ENCODE data around the gene MYH4.

MYH4 gene

GRCh38 chr17:10463402-10463801, 6.0 kb downstream of the MYH4 start:
- H3K27ac ChIP-seq (ENCODE audit: low read depth, low read length) = no peak overlapping the region
- H3K4me1 ChIP-seq (ENCODE audit: control insufficient read depth, insufficient read depth, low read length) = no peaks in the 10 kb centered on the region
- no peak overlapping the region for H3K9ac ChIP-seq (ENCODE audit: low read length)
- no peaks in the 10 kb centered on the region for H3K36me3 ChIP-seq (ENCODE audit: control insufficient read depth, insufficient read depth, low read length)
- no peak overlapping the region for H3K4me3 ChIP-seq (ENCODE audit: low read length)
- no peaks in the 10 kb centered on the region for H3K27me3 ChIP-seq (ENCODE audit: control insufficient read depth, insufficient read depth, low read length)

GRCh38 chr17:10460062-10460461, 9.3 kb downstream of the MYH4 start:
- H3K4me3 ChIP-seq (ENCODE audit: low read length) = no peak overlapping the region
- no peak overlapping the region for H3K27ac ChIP-seq (ENCODE audit: low read depth, low read length)
- no peaks in the 10 kb centered on the region for H3K27me3 ChIP-seq (ENCODE audit: control insufficient read depth, insufficient read depth, low read length)
- H3K4me1 ChIP-seq (ENCODE audit: control insufficient read depth, insufficient read depth, low read length) = no peaks in the 10 kb centered on the region
- no peak overlapping the region for H3K9ac ChIP-seq (ENCODE audit: low read length)
- H3K36me3 ChIP-seq (ENCODE audit: control insufficient read depth, insufficient read depth, low read length) = no peaks in the 10 kb centered on the region

- no peaks in the 10 kb centered on the region for H3K4me1 ChIP-seq (ENCODE audit: control insufficient read depth, insufficient read depth, low read length)
- H3K27ac ChIP-seq (ENCODE audit: low read depth, low read length) = no peak overlapping the region
Observed at GRCh38 chr17:10458701-10459100, 10.7 kb downstream of the MYH4 start.

GRCh38 chr17:10457952-10458351, 11.4 kb downstream of the MYH4 start:
- Histone ChIP-seq H3K36me3 (ENCODE audit: control insufficient read depth, insufficient read depth, low read length) (no peaks in the 10 kb centered on the region), H3K4me3 (ENCODE audit: low read length) (no peak overlapping the region), H3K9ac (ENCODE audit: low read length) (no peak overlapping the region), H3K27ac (ENCODE audit: low read depth, low read length) (no peak overlapping the region), H3K4me1 (ENCODE audit: control insufficient read depth, insufficient read depth, low read length) (no peaks in the 10 kb centered on the region), H3K27me3 (ENCODE audit: control insufficient read depth, insufficient read depth, low read length) (no peaks in the 10 kb centered on the region)

More at GRCh38 chr17:10458701-10459100, 10.7 kb downstream of the MYH4 start:
- H3K27me3 ChIP-seq (ENCODE audit: control insufficient read depth, insufficient read depth, low read length) = no peaks in the 10 kb centered on the region
- no peaks in the 10 kb centered on the region for H3K36me3 ChIP-seq (ENCODE audit: control insufficient read depth, insufficient read depth, low read length)
- H3K9ac ChIP-seq (ENCODE audit: low read length) = no peak overlapping the region
- H3K4me3 ChIP-seq (ENCODE audit: low read length) = no peak overlapping the region

GRCh38 chr17:10447026-10447931, 22.1 kb downstream of the MYH4 start:
- no peak overlapping the region for H3K27ac ChIP-seq (ENCODE audit: low read depth, low read length)
- no peak overlapping the region for H3K4me3 ChIP-seq (ENCODE audit: low read length)
- H3K36me3 ChIP-seq (ENCODE audit: control insufficient read depth, insufficient read depth, low read length) = no peaks in the 10 kb centered on the region
- H3K27me3 ChIP-seq (ENCODE audit: control insufficient read depth, insufficient read depth, low read length) = no peaks in the 10 kb centered on the region
- H3K9ac ChIP-seq (ENCODE audit: low read length) = no peak overlapping the region
- no peaks in the 10 kb centered on the region for H3K4me1 ChIP-seq (ENCODE audit: control insufficient read depth, insufficient read depth, low read length)

GRCh38 chr17:10439816-10440215, 29.5 kb downstream of the MYH4 start:
- no peaks in the 10 kb centered on the region for H3K27me3 ChIP-seq (ENCODE audit: control insufficient read depth, insufficient read depth, low read length)
- H3K9ac ChIP-seq (ENCODE audit: low read length) = no peak overlapping the region
- H3K27ac ChIP-seq (ENCODE audit: low read depth, low read length) = no peak overlapping the region
- H3K4me3 ChIP-seq (ENCODE audit: low read length) = no peak overlapping the region
- H3K4me1 ChIP-seq (ENCODE audit: control insufficient read depth, insufficient read depth, low read length) = no peaks in the 10 kb centered on the region
- no peaks in the 10 kb centered on the region for H3K36me3 ChIP-seq (ENCODE audit: control insufficient read depth, insufficient read depth, low read length)

- H3K36me3 ChIP-seq (ENCODE audit: control insufficient read depth, insufficient read depth, low read length) = no peaks in the 10 kb centered on the region
- no peaks in the 10 kb centered on the region for H3K4me1 ChIP-seq (ENCODE audit: control insufficient read depth, insufficient read depth, low read length)
- H3K4me3 ChIP-seq (ENCODE audit: low read length) = no peak overlapping the region
- no peak overlapping the region for H3K9ac ChIP-seq (ENCODE audit: low read length)
- H3K27me3 ChIP-seq (ENCODE audit: control insufficient read depth, insufficient read depth, low read length) = no peaks in the 10 kb centered on the region
- no peak overlapping the region for H3K27ac ChIP-seq (ENCODE audit: low read depth, low read length)
Observed at GRCh38 chr17:10435096-10435495, 34.3 kb downstream of the MYH4 start.

- H3K4me1 ChIP-seq (ENCODE audit: control insufficient read depth, insufficient read depth, low read length) = no peaks in the 10 kb centered on the region
- H3K9ac ChIP-seq (ENCODE audit: low read length) = no peak overlapping the region
- no peaks in the 10 kb centered on the region for H3K36me3 ChIP-seq (ENCODE audit: control insufficient read depth, insufficient read depth, low read length)
- H3K4me3 ChIP-seq (ENCODE audit: low read length) = no peak overlapping the region
- H3K27me3 ChIP-seq (ENCODE audit: control insufficient read depth, insufficient read depth, low read length) = no peaks in the 10 kb centered on the region
- no peak overlapping the region for H3K27ac ChIP-seq (ENCODE audit: low read depth, low read length)
Observed at GRCh38 chr17:10429421-10430045, 39.8 kb downstream of the MYH4 start.

- Histone ChIP-seq H3K4me3 (ENCODE audit: low read length) (no peak overlapping the region), H3K36me3 (ENCODE audit: control insufficient read depth, insufficient read depth, low read length) (no peaks in the 10 kb centered on the region), H3K27me3 (ENCODE audit: control insufficient read depth, insufficient read depth, low read length) (no peaks in the 10 kb centered on the region), H3K4me1 (ENCODE audit: control insufficient read depth, insufficient read depth, low read length) (no peaks in the 10 kb centered on the region), H3K27ac (ENCODE audit: low read depth, low read length) (no peak overlapping the region), H3K9ac (ENCODE audit: low read length) (no peak overlapping the region)
Observed at GRCh38 chr17:10428781-10429180, 40.6 kb downstream of the MYH4 start.

- Histone ChIP-seq H3K4me1 (ENCODE audit: control insufficient read depth, insufficient read depth, low read length) (no peaks in the 10 kb centered on the region), H3K36me3 (ENCODE audit: control insufficient read depth, insufficient read depth, low read length) (no peaks in the 10 kb centered on the region), H3K9ac (ENCODE audit: low read length) (no peak within 1 kb of the TSS), H3K27ac (ENCODE audit: low read depth, low read length) (no peak within 1 kb of the TSS), H3K27me3 (ENCODE audit: control insufficient read depth, insufficient read depth, low read length) (no peaks in the 10 kb centered on the region), H3K4me3 (ENCODE audit: low read length) (no peak within 1 kb of the TSS)
Observed at GRCh38 chr17:10421900-10422542, 47.3 kb downstream of the MYH4 start, which contains the start of gene MYH8. TSS of gene MYH8 (minus strand) at chr17:10421950. CDS start at chr17:10420227, 1,723 bp downstream.

GRCh38 chr17:10421211-10421610, 48.1 kb downstream of the MYH4 start:
- no peak overlapping the region for H3K4me3 ChIP-seq (ENCODE audit: low read length)
- H3K4me1 ChIP-seq (ENCODE audit: control insufficient read depth, insufficient read depth, low read length) = no peaks in the 10 kb centered on the region
- H3K27ac ChIP-seq (ENCODE audit: low read depth, low read length) = no peak overlapping the region
- no peak overlapping the region for H3K9ac ChIP-seq (ENCODE audit: low read length)
- no peaks in the 10 kb centered on the region for H3K36me3 ChIP-seq (ENCODE audit: control insufficient read depth, insufficient read depth, low read length)
- H3K27me3 ChIP-seq (ENCODE audit: control insufficient read depth, insufficient read depth, low read length) = no peaks in the 10 kb centered on the region

GRCh38 chr17:10420811-10421210, 48.5 kb downstream of the MYH4 start:
- Histone ChIP-seq H3K4me1 (ENCODE audit: control insufficient read depth, insufficient read depth, low read length) (no peaks in the 10 kb centered on the region), H3K27ac (ENCODE audit: low read depth, low read length) (no peak overlapping the region), H3K36me3 (ENCODE audit: control insufficient read depth, insufficient read depth, low read length) (no peaks in the 10 kb centered on the region), H3K27me3 (ENCODE audit: control insufficient read depth, insufficient read depth, low read length) (no peaks in the 10 kb centered on the region), H3K9ac (ENCODE audit: low read length) (no peak overlapping the region), H3K4me3 (ENCODE audit: low read length) (no peak overlapping the region)

Measured in rectal smooth muscle tissue (tissue), 1 donor.